Uterus (tissue), 2 donors: Measurements from ENCODE around the gene SGSM2.
A peak's percentile ranks its signal among the peaks of the same experiment; 100 is the strongest.

ENCODE experiments used
- POLR2A ChIP-seq, 2 donors: fragments of 450-650 bp; IDR thresholded peaks; one replicate each; pipeline ENCODE4 v1.6.1; 2016; ENCODE audit warnings: antibody characterized with exemption in 2 of 2, mild to moderate bottlenecking in 1 of 2, moderate library complexity in 1 of 2
- TF ChIP-seq, protein P1 (sequence below), 4 experiments: fragments of 200-600 bp in 2 of 4; fragments of 450-650 bp in 2 of 4; sonication (generic) in 2 of 4; IDR thresholded peaks; one replicate each; pipeline ENCODE4 v1.5.1; 2016 to 2019; ENCODE audit warnings: antibody characterized with exemption in 4 of 4, mild to moderate bottlenecking in 2 of 4, moderate library complexity in 1 of 4

DNA sequence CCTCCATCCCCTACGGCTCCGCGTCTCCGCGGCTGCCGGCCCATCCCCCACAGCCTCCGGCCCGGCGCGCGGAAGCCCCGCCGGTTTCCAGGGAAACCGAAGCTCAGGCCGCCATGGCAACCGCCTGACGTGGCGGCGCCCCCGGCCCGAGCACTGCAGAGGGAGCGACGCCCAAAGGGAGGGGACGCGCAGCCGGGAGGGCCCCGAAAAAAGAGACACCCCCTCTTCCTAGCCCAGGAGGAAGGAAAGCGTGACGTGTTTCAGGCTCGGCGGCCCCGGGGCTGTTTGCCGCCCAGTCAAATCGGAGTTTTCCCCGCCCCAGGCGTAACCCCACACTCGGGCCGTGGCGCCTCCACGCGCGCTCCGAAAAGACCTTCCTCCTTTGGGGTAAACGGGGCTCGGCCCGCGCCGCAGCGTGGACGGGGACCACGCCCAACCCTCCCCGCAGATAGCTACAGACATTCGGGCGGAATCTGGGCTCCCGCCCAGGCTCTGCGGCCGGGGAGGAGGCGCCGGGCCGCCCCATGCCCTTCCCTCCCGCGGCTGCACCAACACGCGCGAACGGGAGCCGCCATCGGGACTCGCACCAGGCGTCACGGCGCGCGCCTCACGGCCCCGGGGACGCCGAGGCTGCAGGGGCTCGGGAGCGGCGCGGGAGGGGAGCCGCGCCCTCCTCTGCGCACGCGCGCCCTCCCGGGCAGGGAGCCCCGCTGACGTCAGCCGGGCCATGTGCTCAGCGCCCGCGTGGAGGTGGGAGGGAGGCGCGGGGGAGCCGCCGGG lies 56.1 kb downstream of the SGSM2 start:
- TF ChIP-seq, protein P1, sequence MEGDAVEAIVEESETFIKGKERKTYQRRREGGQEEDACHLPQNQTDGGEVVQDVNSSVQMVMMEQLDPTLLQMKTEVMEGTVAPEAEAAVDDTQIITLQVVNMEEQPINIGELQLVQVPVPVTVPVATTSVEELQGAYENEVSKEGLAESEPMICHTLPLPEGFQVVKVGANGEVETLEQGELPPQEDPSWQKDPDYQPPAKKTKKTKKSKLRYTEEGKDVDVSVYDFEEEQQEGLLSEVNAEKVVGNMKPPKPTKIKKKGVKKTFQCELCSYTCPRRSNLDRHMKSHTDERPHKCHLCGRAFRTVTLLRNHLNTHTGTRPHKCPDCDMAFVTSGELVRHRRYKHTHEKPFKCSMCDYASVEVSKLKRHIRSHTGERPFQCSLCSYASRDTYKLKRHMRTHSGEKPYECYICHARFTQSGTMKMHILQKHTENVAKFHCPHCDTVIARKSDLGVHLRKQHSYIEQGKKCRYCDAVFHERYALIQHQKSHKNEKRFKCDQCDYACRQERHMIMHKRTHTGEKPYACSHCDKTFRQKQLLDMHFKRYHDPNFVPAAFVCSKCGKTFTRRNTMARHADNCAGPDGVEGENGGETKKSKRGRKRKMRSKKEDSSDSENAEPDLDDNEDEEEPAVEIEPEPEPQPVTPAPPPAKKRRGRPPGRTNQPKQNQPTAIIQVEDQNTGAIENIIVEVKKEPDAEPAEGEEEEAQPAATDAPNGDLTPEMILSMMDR (IDR thresholded peaks at IDR 0.05), result no peak
- TF ChIP-seq POLR2A (IDR thresholded peaks at IDR 0.05), result peak; percentile 73 to 94
